CD4-positive, alpha-beta T cell treated with Interleukin-1 beta for 1 hour (primary cell): ENCODE measurements around the gene PNLIPRP3.
A peak's percentile ranks its signal among the peaks of the same experiment; 100 is the strongest.
"Not testable (repeated sequence)": the region's sequence is repeated elsewhere in the genome, so short reads cannot be mapped to it uniquely, and the experiment has no call there.

Experiments
- DNase-seq, 2 donors: peaks; one replicate each; pipeline ENCODE4 v3.0.0-alpha.2; 2020 to 2022

The PNLIPRP3 gene

GRCh38 chr10:116427671-116428070, at the start of gene PNLIPRP3:
Gene PNLIPRP3 (plus strand): TSS chr10:116427847. CDS start chr10:116428013, 166 bp downstream.
- DNase-seq, result no peak

DNA sequence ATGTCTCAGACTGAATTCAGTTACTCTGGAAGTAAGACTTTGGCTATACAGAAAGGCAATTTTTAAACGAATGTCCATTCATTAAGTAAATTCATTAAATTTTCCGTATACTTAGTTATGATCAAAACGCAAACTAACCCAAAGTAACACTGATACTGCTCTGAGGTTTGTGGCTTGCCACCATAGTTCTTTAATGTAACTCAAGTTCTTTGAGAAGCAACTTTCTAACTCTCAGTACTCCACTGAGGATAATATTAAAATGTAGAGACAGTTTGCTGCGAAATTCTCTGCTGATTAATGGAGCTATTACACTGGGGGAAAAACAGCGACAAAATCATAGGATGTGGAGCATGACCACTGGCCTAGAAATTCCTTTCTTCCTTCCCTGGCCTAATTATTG, 45.4 kb upstream of the PNLIPRP3 start:
- DNase-seq, result no peak

- DNase-seq, result no peak
Measured at GRCh38 chr10:116385311-116385710, 42.3 kb upstream of the PNLIPRP3 start.

DNA sequence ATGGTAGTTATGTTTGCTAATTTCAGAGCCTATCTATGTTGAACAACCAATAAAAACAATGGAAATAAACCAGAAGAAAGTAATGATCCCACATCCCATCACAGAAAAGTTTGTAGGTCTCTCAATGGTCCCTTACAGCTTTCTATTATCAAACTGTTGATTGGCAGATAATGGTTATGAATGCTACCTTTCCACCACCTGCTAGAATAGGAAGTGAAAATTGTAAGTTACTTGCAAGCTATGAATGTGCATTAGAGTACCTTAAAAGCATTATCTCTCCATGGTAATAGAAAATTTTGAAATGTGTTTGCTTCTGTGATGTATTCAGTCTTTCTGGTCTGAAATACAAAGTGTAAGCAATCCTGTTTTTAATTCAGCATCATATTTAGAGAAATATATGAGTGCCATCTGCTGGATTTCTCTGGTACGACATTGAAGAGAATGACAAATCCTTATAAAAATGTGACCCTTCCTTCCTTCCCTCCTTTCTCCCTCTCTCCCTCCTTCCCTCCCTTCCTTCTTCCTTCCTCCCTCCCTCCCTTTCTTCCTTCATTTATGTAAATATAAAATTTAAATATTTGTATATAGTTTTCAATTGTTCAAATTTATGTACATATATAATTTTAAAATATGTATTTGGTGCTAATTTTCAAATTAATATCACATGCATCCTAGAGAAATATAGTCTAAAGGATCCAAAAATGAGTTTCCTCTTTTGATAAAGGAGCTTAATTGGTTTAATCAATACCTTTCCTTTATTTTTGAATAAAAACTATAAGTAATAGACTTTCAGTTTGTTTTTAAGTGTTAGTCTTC, 41.4 kb upstream of the PNLIPRP3 start:
- DNase-seq, result peak in 1 of 2 donors; percentile 2

- not testable (repeated sequence) for DNase-seq
Measured at GRCh38 chr10:116393246-116393831, 34.3 kb upstream of the PNLIPRP3 start.

DNA sequence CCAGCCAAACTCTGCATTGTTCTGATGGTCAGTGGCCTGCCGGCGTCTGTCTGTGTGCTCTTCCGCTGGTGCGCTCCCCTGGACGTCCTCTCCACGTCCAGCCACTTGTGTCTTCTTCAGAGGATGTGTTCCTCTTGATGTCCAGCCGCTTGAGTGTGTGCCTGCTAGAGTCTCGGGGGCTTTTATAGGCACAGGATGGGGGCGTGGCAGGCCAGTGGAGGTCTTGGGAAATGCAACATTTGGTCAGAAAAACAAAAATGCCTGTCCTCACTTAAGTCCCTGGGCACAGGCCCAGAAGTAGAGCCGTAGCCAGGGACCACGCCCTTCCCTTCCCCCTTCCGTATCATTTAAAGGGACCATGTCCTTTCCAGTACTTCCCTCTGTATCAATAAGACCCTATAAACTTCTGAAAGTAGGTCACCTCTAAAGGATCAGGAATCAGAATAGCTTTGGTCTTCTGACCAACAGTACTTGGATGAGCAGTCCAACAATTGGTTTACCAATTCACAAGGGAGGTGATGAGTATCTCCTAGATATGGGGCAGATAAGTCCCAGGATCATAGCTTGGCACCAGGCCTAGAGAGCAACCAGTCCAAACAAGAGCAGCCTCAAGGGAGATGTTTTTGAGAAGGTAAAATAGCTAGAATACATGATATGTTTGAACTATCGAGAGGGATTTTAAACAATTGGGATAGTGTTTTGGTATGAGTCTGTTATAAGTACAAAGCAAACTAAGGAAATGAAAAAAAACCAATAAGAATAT, 32.2 kb upstream of the PNLIPRP3 start:
- no peak for DNase-seq

DNA sequence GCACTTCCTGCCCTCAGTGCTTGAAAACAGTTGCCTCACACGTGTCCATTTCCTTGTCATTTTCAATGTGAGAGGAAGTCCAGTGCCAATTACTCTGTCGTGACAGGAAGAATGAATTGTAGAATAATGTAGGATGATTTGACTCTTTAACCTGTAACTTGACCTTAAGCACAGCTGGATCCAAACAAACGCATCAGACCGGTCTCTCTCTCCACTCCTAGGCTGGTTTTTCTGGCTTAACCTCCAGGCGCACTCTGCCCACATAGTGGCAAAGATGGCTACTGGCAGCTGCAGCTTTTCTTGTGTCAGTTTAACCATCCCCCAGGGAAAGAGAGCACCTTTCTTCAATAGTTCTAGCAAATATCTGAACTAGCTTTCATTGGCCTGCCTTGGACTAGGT, 29.4 kb upstream of the PNLIPRP3 start:
- no peak for DNase-seq

DNA sequence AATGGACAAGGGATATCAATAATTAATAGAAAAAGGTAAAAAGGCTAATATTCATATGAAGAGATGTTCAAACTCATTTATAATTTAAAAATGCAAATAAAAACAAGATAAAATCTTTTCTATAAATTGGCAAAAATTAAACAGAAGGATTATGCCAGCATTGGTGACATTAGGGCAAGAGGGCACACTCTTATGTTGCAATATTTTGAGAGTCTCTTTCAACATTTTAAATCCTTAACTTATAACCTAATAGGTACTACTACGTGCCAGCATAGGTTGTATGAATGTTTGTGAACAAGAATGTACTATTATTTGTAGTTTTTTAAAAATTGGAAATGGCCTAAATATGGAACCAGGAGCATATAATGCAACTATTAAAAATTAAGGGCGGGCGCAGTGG, 24.8 kb upstream of the PNLIPRP3 start:
- no peak for DNase-seq

DNA sequence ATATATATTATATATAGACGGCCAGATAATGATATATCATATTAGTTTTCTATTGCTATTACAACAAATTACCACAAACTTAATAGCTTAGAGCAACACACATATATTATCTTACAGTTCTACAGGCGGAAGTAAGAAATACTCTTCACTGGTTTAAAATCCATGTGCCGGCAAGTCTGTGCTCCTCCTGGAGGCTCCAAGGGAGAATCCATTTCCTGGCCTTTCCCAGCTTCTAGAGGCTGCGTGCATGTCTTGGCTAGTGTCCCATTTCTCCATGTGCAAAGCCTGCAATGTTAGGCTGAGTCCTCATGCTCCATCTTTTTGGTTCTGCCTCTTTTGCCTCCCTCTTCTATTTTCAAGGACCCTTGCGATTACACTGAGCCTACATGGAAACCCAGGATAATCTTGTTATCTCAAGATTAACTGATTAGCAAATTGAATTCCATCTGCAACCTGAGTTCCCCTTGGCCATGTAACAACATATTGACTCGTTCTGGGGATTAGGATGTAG, 23.9 kb upstream of the PNLIPRP3 start:
- DNase-seq, result no peak

DNA sequence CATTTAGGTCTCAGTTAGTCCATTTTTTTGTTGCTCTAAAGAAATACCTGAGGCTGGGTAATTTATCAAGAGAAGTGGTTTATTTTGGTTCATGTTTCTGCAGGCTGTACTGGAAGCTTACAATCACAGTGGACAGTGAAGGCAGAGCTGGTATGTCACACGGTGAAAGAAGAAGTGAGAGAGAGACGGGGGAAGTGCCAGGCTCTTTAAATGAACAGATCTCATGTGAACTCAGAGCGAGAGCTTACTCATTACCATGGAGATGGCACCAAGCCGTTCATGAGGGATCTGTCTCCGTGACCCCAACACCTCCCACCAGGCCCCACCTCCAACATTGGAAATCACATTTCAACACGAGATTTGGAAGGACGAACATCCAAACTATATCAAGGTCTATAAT, 18.9 kb upstream of the PNLIPRP3 start:
- no peak for DNase-seq

GRCh38 chr10:116410351-116410750, 17.3 kb upstream of the PNLIPRP3 start:
- no peak for DNase-seq

- DNase-seq, result no peak
Measured at GRCh38 chr10:116417821-116418220, 9.8 kb upstream of the PNLIPRP3 start.

DNA sequence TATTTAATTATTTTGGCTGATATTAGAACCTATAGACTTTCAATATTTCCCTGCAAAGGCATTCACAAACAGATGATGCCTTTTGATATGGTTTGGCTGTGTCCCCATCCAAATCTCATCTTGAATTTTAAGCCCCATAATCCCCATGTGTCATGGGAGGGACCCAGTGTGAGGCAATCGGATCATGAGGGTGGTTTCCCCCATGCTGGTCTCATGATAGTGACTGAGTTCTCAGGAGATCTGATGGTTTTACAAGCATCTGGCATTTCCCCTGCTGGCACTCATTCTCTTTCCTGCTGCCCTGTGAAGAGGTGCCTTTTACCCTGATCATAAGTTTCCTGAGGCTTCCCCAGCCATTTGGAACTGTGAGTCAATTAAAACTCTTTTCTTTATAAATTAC, 9.3 kb upstream of the PNLIPRP3 start:
- no peak for DNase-seq

- no peak for DNase-seq
Measured at GRCh38 chr10:116421815-116422214, 5.8 kb upstream of the PNLIPRP3 start.

DNA sequence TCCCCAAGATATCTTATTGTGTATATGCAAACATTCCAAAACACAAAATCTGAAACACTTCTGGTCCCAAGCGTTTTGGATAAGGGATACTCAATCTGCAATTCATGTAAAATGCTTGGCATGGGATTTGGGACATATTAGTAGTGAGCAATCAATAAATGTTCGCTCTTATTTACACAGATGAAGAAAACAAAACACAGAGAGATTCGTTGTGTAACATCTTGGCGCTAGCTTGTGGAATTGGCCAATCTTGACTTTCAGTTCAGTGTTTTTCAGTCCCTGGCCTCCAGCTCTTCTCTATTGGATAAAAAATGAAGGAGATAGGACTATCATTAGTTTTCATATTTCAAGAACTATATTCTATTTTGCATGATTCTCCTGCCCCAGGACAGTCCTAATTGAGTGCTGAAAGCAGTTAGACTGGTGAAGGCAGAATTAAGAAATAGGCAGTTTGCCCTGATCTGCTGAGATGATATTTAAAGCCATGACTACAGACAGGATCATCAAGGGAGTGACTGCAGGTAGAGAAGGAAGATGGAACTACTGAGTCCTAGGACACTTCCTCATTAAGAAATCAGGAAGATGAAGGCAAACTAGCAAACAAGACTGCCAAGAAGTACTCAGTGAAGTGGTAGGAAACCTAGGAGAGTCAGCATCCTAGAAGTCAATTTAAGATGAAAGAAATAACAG, 1.8 kb downstream of the PNLIPRP3 start:
- no peak for DNase-seq

GRCh38 chr10:116430288-116430687, 2.6 kb downstream of the PNLIPRP3 start:
- DNase-seq, result no peak

GRCh38 chr10:116431598-116431997, 4.0 kb downstream of the PNLIPRP3 start:
- DNase-seq, result no peak

DNA sequence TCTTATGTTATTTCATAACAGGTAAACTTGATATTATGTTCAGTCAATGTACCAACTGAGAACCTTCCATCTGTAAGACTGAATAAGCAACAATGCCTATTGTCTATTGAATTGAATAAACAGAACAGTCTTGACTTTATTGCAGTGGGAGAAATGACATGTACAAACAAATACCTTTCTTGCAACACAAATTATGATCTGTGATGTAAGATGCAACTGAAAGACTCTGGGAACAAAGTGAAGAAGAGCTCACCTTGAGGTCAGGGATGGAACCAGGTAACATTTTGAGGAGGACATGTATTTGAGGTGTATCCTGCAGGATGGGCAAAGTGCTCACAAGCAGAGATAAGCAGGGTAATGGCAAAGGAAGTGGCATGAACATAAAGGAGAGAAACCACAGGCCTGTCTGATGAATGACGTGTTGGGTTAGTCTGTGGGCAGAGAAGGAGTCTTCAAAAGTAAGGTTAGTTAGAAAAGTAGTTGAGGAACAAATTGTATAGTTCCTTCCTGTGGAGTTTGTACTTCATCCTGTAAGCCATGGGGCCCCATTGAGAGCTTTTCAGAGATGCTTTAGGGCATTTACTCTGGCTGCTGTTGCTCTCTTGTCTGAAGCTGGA, 9.5 kb downstream of the PNLIPRP3 start:
- no peak for DNase-seq

- DNase-seq, result no peak
Measured at GRCh38 chr10:116440330-116441030, 12.8 kb downstream of the PNLIPRP3 start.

DNA sequence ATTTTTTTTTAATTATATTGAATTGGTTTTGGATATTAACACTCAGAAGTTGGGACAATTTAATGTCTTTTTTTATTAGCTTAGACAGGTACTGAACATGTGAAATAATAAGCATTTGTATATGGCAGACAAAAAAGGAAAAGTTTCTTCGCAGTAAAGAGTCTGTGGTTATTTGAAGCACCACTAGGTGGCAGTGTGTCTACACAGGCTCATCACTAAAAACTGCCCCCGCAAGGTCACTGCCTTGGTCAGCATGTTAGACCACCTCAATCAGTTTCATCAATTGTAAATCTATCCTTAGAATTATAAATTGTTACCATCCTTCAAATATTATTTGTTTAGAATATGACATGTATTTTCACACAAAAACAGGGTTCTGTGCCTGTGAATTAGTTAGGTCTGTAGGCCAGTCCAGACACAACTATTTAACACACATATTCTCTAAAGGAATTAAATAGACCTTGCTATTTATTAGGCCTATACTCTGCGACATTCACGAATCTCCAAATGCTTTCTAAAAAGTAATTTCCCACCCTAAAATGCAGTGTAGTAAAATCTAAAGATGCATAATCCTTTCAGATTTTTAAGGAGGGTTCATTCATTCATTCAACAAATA, 17.0 kb downstream of the PNLIPRP3 start:
- DNase-seq, result peak in 1 of 2 donors; percentile 3

- DNase-seq, result no peak
Measured at GRCh38 chr10:116450861-116451260, 23.2 kb downstream of the PNLIPRP3 start.
